Measurements from ENCODE around the gene UNC13C.

UNC13C gene

GRCh38 chr15:54032066-54032465 is 53.8 kb downstream of the UNC13C start:
- TF ChIP-seq CTCF (IDR thresholded peaks at IDR 0.05; ENCODE audit: poor library complexity, severe bottlenecking) = no peak
- no peak overlapping the region for H3K4me3 ChIP-seq (ENCODE audit: severe bottlenecking)
- no peaks in the 10 kb centered on the region for H3K27me3 ChIP-seq (ENCODE audit: insufficient read depth, poor library complexity, severe bottlenecking)

GRCh38 chr15:54033356-54033860 is 55.2 kb downstream of the UNC13C start:
- H3K4me3 ChIP-seq (ENCODE audit: severe bottlenecking) = no peak overlapping the region
- peaks cover 3% of the 10 kb centered on the region for H3K4me1 ChIP-seq (ENCODE audit: insufficient read depth, poor library complexity, severe bottlenecking)
- no peaks in the 10 kb centered on the region for H3K9me3 ChIP-seq (ENCODE audit: severe bottlenecking)
- no peak for DNase-seq (ENCODE audit: low spot score)
- ATAC-seq (ENCODE audit: low read depth) = no peak
- TF ChIP-seq CTCF (IDR thresholded peaks at IDR 0.05; ENCODE audit: poor library complexity, severe bottlenecking) = no peak
- H3K27ac ChIP-seq (ENCODE audit: poor library complexity, severe bottlenecking) = no peak overlapping the region
- no peaks in the 10 kb centered on the region for H3K36me3 ChIP-seq (ENCODE audit: low read depth)
- H3K27me3 ChIP-seq (ENCODE audit: insufficient read depth, poor library complexity, severe bottlenecking) = no peaks in the 10 kb centered on the region

More at GRCh38 chr15:54032066-54032465, 53.8 kb downstream of the UNC13C start:
- Histone ChIP-seq H3K9me3 (ENCODE audit: severe bottlenecking) (no peaks in the 10 kb centered on the region), H3K4me1 (ENCODE audit: insufficient read depth, poor library complexity, severe bottlenecking) (peaks cover 3% of the 10 kb centered on the region), H3K36me3 (ENCODE audit: low read depth) (no peaks in the 10 kb centered on the region), H3K27ac (ENCODE audit: poor library complexity, severe bottlenecking) (peak overlapping the region; percentile 30)
- no peak for DNase-seq (ENCODE audit: low spot score)
- ATAC-seq (ENCODE audit: low read depth) = no peak

- H3K27me3 ChIP-seq (ENCODE audit: insufficient read depth, poor library complexity, severe bottlenecking) = no peaks in the 10 kb centered on the region
- TF ChIP-seq CTCF (IDR thresholded peaks at IDR 0.05; ENCODE audit: poor library complexity, severe bottlenecking) = no peak
- H3K36me3 ChIP-seq (ENCODE audit: low read depth) = no peaks in the 10 kb centered on the region
- peaks cover under 1% of the 10 kb centered on the region for H3K4me1 ChIP-seq (ENCODE audit: insufficient read depth, poor library complexity, severe bottlenecking)
- no peaks in the 10 kb centered on the region for H3K9me3 ChIP-seq (ENCODE audit: severe bottlenecking)
- no peak overlapping the region for H3K4me3 ChIP-seq (ENCODE audit: severe bottlenecking)
- ATAC-seq (ENCODE audit: low read depth) (no peak; the same call in 2 of the 3 replicates), DNase-seq (ENCODE audit: low spot score) (no peak)
- no peak overlapping the region for H3K27ac ChIP-seq (ENCODE audit: poor library complexity, severe bottlenecking)
Measured at GRCh38 chr15:54033869-54034458, 55.7 kb downstream of the UNC13C start.

GRCh38 chr15:54035616-54036015 is 57.4 kb downstream of the UNC13C start:
- Histone ChIP-seq H3K9me3 (ENCODE audit: severe bottlenecking) (no peaks in the 10 kb centered on the region), H3K4me1 (ENCODE audit: insufficient read depth, poor library complexity, severe bottlenecking) (no peaks in the 10 kb centered on the region), H3K36me3 (ENCODE audit: low read depth) (no peaks in the 10 kb centered on the region), H3K27me3 (ENCODE audit: insufficient read depth, poor library complexity, severe bottlenecking) (no peaks in the 10 kb centered on the region), H3K4me3 (ENCODE audit: severe bottlenecking) (no peak overlapping the region), H3K27ac (ENCODE audit: poor library complexity, severe bottlenecking) (no peak overlapping the region)
- no peak for ATAC-seq (ENCODE audit: low read depth)
- TF ChIP-seq CTCF (IDR thresholded peaks at IDR 0.05; ENCODE audit: poor library complexity, severe bottlenecking) = no peak
- no peak for DNase-seq (ENCODE audit: low spot score)

- Histone ChIP-seq H3K27ac (ENCODE audit: poor library complexity, severe bottlenecking) (no peak overlapping the region), H3K4me1 (ENCODE audit: insufficient read depth, poor library complexity, severe bottlenecking) (no peaks in the 10 kb centered on the region), H3K27me3 (ENCODE audit: insufficient read depth, poor library complexity, severe bottlenecking) (no peaks in the 10 kb centered on the region), H3K36me3 (ENCODE audit: low read depth) (no peaks in the 10 kb centered on the region), H3K4me3 (ENCODE audit: severe bottlenecking) (no peak overlapping the region), H3K9me3 (ENCODE audit: severe bottlenecking) (peaks cover 3% of the 10 kb centered on the region)
- TF ChIP-seq CTCF (IDR thresholded peaks at IDR 0.05; ENCODE audit: poor library complexity, severe bottlenecking) = no peak
- ATAC-seq (ENCODE audit: low read depth) = no peak
- DNase-seq (ENCODE audit: low spot score) = no peak
Measured at GRCh38 chr15:54045397-54045796, 67.2 kb downstream of the UNC13C start.
